ENCODE data around the gene ALOX12B. TPM values are rescaled to one million over a fixed set of nuclear protein-coding genes. Genes with fewer than 3 reads are reported as not detected.

ALOX12B gene
- total and polyA plus RNA-seq, 2 donors (not counting 3 experiments of a cell fraction or from before 2014, with no cell fraction given), result not detected

DNA sequence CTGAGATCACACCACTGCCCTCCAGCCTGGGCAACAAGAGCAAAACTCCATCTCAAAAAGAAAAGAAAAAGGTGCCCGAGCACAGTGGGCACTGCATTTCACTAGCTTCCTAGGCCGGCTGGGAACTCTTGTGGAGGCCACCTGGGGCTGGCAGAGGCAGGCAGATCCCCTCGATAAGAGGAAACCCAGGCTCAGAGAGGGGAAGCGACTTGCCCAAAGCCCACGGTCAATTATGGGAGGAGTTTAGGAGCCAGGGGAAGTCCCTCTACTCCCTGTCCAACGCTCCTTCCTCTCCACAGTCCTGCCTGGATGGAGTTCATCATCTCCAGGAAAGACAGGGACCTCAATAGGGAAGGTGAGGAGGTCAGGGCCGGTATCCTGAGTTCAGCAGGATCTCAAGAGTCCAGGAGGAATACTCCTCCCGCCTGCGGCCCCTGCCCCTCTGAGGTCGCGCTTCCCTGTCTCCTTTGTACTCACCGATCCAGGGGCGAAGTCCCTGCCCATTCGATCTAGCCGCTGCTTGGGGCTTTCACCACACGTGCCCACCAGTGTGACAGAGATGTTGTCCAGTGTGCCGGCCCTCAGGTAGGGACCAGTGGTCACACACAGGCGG lies 30.0 kb upstream of the ALOX12B start:
- Histone ChIP-seq H2AFZ (ENCODE audit: low read depth, low read length) (peak overlapping the region; percentile 8), H3K4me2 (ENCODE audit: insufficient read depth, low read length) (peak overlapping the region; percentile 54), H3K9ac (replicated peaks; ENCODE audit: extremely low read depth, insufficient read depth, low read length) (no peak overlapping the region), H3K27me3 (ENCODE audit: control insufficient read depth in 2 of 2, insufficient read depth in 2 of 2, low read length in 2 of 2) (peaks cover 30 to 32% of the 10 kb centered on the region in 2 experiments), H4K20me1 (replicated peaks; ENCODE audit: control insufficient read depth, extremely low read depth, insufficient read depth, low read length) (peaks cover 3% of the 10 kb centered on the region), H3K9me1 (replicated peaks; ENCODE audit: control insufficient read depth, extremely low read depth, insufficient read depth, low read length) (no peaks in the 10 kb centered on the region), H3K79me2 (ENCODE audit: control insufficient read depth, insufficient read depth, low read length) (no peaks in the 10 kb centered on the region), H3K27ac (ENCODE audit: insufficient read depth, low read depth, low read length) (no peak overlapping the region), H3K4me1 (ENCODE audit: control insufficient read depth, extremely low read depth, insufficient read depth, low read length) (peaks cover 18% of the 10 kb centered on the region), H3K4me3 (replicated peaks in 1 of 3; ENCODE audit: insufficient read depth in 1 of 3, low read depth in 1 of 3, low read length in 3 of 3) (peak overlapping the region in 1 of 3 experiments; percentile 0), H3K9me3 (replicated peaks; ENCODE audit: control insufficient read depth, insufficient read depth, low read length) (no peaks in the 10 kb centered on the region), H3K36me3 (ENCODE audit: control insufficient read depth in 2 of 2, extremely low read depth in 1 of 2, insufficient read depth in 2 of 2, low read length in 2 of 2) (no peaks in the 10 kb centered on the region)
- POLR2A ChIA-PET, result no interaction called here
- intact Hi-C loops (cut with micrococcal nuclease) (no loop called here), dilution Hi-C loops (cut with MboI; ENCODE audit: extremely low pct_ligation_motif_present, low sequenced_read_pairs) (no loop called here)
- DNase-seq (ENCODE audit: low read depth, low spot score), result no peak
- CTCF ChIA-PET, result interaction anchor here (0.6 to 6.8 kb wide), 11 partner anchors 13 to 335 kb away, joined by 3 to 51 read pairs (median 5); no protein-coding TSS in a partner anchor
- no peak for FAIRE-seq
- no TSS peak for BruUV-seq (replicated peaks)
- TF ChIP-seq FOS (IDR thresholded peaks at IDR 0.05; ENCODE audit: borderline replicate concordance, insufficient read depth, low read length) (no peak), MAX (IDR thresholded peaks at IDR 0.05; ENCODE audit: insufficient read depth, insufficient read length) (no peak), POLR2AphosphoS5 (IDR thresholded peaks at IDR 0.05; ENCODE audit: insufficient read depth, low read depth, low read length) (no peak), EZH2 (IDR thresholded peaks at IDR 0.05; ENCODE audit: borderline replicate concordance, low read depth, low read length, severe bottlenecking) (no peak), JUN (IDR thresholded peaks at IDR 0.05; ENCODE audit: borderline replicate concordance, insufficient read depth, insufficient read length, low read depth) (no peak)

DNA sequence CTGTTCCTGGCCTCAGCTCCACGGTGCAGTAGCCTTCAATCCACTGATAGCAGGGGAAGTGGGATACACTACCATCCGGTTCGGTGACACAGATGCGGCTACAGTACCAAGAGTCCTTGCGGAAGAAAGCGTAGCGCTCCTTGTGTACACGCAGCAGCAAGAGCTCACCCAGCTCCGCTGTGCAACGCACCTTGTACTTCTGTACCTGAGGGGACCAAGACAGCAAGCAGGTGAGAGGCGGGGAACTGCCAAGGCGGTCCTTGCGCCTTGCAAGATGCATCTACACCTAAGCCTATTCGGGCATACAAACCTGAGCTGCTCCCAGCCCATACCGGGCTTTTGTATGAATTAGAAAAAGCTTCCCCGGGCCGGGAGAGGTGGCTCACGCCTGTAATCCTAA lies 29.3 kb upstream of the ALOX12B start:
- no peaks in the 10 kb centered on the region for H3K9me3 ChIP-seq (replicated peaks; ENCODE audit: control insufficient read depth, insufficient read depth, low read length)
- dilution Hi-C loops (cut with MboI; ENCODE audit: extremely low pct_ligation_motif_present, low sequenced_read_pairs), result no loop called here
- peaks cover 34 to 38% of the 10 kb centered on the region in 2 experiments for H3K27me3 ChIP-seq (ENCODE audit: control insufficient read depth in 2 of 2, insufficient read depth in 2 of 2, low read length in 2 of 2)
- H3K4me3 ChIP-seq (replicated peaks in 1 of 3; ENCODE audit: insufficient read depth in 1 of 3, low read depth in 1 of 3, low read length in 3 of 3), result no peak overlapping the region
- H2AFZ ChIP-seq (ENCODE audit: low read depth, low read length), result no peak overlapping the region
- H3K27ac ChIP-seq (ENCODE audit: insufficient read depth, low read depth, low read length), result no peak overlapping the region
- no peaks in the 10 kb centered on the region for H3K9me1 ChIP-seq (replicated peaks; ENCODE audit: control insufficient read depth, extremely low read depth, insufficient read depth, low read length)
- CTCF ChIA-PET, result interaction anchor here (0.8 to 6.8 kb wide), 9 partner anchors 13 to 58 kb away, joined by 3 to 51 read pairs (median 5); no protein-coding TSS in a partner anchor
- no TSS peak for BruUV-seq (replicated peaks)
- POLR2A ChIA-PET, result interaction anchor here (0.6 kb wide), 1 partner anchor 56 kb away, joined by 3 read pairs; no protein-coding TSS in a partner anchor
- H3K9ac ChIP-seq (replicated peaks; ENCODE audit: extremely low read depth, insufficient read depth, low read length), result no peak overlapping the region
- intact Hi-C loops (cut with micrococcal nuclease), result no loop called here
- H3K36me3 ChIP-seq (ENCODE audit: control insufficient read depth in 2 of 2, extremely low read depth in 1 of 2, insufficient read depth in 2 of 2, low read length in 2 of 2), result no peaks in the 10 kb centered on the region
- FAIRE-seq (no peak), DNase-seq (ENCODE audit: low read depth, low spot score) (no peak)
- no peak for TF ChIP-seq POLR2A (IDR thresholded peaks at IDR 0.05; ENCODE audit: low read depth, low read length)
- TF ChIP-seq POLR2AphosphoS5 (IDR thresholded peaks at IDR 0.05; ENCODE audit: insufficient read depth, low read depth, low read length), result no peak
- TF ChIP-seq MYC (IDR thresholded peaks at IDR 0.05; ENCODE audit: low read depth, low read length), result no peak
- no peak for TF ChIP-seq EZH2 (IDR thresholded peaks at IDR 0.05; ENCODE audit: borderline replicate concordance, low read depth, low read length, severe bottlenecking)
- TF ChIP-seq JUN (IDR thresholded peaks at IDR 0.05; ENCODE audit: borderline replicate concordance, insufficient read depth, insufficient read length, low read depth), result no peak
- no peak for TF ChIP-seq GATA2 (IDR thresholded peaks at IDR 0.05; ENCODE audit: insufficient read depth, insufficient read length, low read depth, low read length)
- no peak for TF ChIP-seq MAX (IDR thresholded peaks at IDR 0.05; ENCODE audit: insufficient read depth, insufficient read length)
- H3K79me2 ChIP-seq (ENCODE audit: control insufficient read depth, insufficient read depth, low read length), result no peaks in the 10 kb centered on the region
- peaks cover 3% of the 10 kb centered on the region for H4K20me1 ChIP-seq (replicated peaks; ENCODE audit: control insufficient read depth, extremely low read depth, insufficient read depth, low read length)
- no peak overlapping the region for H3K4me2 ChIP-seq (ENCODE audit: insufficient read depth, low read length)
- peaks cover 18% of the 10 kb centered on the region for H3K4me1 ChIP-seq (ENCODE audit: control insufficient read depth, extremely low read depth, insufficient read depth, low read length)
